Islet precursor cell (in vitro differentiated cells): Measurements from ENCODE around the gene PEX5L.
"Not testable (repeated sequence)": the region's sequence is repeated elsewhere in the genome, so short reads cannot be mapped to it uniquely, and the experiment has no call there.

Experiments used
- DNase-seq: peaks from one replicate; pipeline ENCODE4 v3.0.0-alpha.2; 2018

PEX5L gene

DNA sequence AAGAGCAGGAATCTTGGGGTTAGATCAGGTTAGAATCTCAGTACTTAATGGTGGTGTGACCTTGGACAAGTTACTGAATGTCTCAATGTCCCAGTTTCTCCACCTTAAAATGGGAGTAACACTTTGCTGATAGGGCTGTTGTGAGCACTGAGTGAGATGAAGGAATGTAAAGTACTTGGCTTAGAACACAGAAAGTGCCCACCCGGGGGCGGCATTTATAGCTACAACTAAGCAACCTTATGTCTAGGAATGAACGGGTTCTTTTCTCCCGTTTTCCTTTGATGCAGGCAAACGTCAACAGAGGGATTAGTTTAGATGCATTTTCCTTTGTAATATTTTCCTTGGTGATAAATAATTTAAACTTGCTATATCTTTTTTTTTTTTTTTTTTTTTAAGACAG is 207.3 kb downstream of the PEX5L start:
- no peak for DNase-seq

DNA sequence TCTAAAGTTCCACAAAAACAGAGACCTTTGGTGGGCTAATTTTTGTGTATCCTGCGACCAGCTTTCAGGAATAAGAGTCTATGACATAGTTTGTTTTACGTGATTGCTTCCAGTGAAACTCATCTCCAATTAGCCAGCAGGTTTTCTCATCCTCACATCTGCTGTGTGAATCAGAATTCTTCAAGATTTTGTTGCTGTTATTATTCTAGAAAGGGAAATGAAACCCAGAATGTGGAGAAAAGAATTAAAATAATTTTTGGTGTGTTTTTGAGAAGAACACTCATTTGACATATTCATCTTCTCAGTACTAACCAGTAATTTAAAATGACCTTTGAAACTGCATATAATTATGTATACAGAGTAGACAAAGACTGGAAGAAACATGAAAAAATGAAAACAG is 208.0 kb downstream of the PEX5L start:
- no peak for DNase-seq

DNA sequence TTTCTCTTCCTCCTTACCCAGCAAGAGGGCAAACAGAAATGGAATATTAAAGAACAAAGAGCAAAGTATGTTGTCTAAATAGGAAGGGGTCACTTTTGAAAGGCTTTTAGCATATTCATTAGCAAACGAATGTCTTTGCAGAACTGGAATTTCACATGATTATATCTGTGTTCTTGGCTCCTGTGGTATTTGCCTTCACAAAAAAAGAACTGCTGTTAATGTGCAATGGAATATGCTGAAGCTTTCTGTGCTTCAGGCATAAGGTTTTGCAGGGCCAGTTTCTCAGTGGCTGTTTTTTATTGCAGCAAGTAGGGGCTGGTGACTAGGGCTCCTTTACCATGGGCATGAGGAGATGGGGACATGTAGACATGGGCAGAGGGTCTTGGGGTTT is 210.5 kb downstream of the PEX5L start:
- DNase-seq = no peak

DNA sequence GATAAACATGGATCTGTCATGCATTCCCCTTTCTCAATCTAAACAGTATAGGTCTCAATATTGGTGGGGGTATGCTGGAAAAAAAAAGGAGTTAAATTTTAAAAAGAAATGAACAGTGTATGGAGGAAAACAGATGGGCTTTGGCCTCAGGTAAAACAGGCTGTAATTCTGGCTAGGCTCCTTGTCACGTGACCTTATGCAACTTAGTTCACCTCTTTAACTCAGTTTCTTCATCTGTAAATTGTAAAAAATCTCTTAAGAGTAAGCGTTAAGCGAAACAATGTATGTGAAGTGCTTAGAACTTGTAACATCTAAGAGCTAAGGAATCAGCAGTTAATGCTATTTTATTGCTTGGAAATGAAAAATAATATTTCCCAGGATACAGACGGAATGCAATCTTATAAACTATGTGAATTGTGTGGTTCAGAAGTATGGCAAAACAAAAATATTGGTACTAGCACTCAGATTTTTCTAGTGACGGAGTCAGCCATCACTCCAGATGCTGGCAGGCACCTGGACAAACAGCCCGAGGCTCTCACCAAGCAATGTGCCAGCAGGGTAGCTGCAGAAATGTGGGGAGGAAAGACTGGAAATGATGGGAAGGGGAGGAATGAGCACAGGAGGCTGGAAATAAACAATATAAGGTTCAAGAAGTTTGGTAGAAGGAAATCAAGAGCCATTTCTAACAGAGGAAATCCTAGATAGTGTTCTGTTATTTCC is 211.1 kb downstream of the PEX5L start:
- DNase-seq = no peak

DNA sequence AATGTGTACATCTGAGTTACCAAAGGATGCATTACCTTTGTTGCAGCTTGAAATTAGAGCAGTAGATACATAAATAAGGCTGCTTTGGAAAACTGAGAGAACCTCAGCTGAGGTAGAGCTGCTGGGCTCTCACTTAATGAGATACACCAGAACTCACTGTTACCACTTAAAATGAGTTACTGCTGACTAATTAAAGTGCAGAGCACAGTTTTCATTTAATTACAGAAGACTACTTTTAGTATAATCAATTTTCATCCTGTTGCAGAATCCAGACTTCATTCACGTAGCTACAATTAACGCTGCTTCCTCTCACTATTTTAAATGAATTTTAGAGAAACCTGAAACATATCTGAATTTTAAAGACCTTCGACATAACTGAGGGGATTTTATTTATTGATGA is 214.4 kb downstream of the PEX5L start:
- DNase-seq = no peak

DNA sequence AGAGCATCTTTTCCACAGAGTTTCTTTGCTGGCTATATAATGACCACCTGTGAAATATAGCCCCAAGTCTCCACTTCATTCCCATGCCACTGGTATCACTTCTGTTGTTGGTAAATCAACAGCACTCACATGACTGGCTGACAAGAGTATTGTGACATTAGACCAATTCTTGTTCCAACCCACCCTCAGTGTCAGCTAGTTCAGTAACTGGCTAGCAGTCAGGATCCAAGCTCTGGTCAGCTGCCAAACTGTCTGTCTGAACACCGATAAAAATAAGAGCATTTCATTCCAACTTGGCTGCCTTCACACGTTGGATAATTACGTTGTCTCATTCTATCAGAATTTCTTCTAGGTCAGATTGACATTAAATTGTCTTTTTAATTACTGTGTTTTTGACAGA is 217.4 kb downstream of the PEX5L start:
- no peak for DNase-seq

DNA sequence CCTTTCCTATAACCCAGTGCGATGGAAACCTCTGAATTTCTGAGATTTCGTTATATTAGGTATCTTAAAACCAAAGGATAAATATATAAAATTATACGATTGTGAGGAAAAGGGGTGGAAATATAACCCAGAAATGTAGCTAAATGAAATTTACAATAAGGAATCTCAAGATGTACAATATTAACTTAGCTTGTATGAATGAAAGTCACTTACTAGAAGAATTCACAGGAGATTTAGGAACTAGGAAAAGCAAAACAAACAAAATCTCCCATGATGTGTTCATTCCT is 224.7 kb downstream of the PEX5L start:
- DNase-seq = no peak

DNA sequence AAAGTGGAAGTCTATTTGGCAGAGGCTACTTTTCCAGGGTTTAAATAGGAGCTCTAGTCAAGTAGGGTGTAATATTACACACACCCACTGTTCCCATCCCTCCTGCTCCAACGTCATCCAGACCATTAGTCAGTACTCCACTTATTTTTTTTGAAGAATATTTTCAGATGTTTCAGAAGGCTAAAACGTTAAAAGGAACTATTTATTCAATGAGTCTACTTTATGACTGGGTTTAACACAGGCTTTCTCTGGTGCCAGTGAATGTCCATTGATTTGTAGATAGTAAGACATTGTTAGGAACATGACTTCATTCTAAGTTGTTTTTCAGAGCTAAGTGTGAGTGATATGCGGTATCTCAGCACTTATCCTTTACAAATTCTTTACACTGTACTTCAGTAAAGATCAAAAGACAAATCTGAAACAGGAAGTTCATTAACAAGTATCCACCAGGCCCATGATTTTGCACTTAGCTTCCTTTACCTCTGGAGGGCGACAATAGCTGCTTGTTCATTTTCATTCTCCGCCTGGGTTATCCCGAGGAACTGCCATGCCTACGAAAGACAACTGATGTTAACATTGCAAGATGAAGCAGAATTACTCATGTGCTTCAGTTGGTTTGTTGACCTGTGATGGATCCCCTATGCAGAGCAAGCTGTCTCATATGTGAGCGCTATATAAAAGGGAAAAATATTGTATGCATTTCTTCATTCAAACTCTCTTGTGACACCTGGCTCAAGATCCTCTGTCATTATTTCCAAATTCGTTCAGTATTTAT is 225.2 kb downstream of the PEX5L start:
- peak; percentile 80 for DNase-seq

DNA sequence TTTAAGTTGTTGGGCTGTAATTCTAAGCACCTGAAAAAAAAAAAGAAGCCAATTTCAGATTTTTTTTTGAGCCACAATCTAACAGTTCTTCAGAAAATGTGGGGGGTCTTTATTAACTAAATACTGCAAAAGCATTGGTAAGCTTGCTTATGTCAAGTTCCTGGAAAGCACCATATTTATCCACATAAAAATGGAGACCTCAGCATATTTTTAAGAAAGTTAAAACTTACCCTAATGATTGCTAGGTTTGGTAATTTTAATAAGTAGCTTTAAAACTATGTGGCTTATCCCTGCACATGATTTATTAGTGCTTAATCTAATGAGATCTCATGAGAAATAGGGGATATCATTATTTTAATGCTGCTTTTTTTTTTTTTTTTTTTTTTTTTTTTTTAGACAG is 227.1 kb downstream of the PEX5L start:
- no peak for DNase-seq

DNA sequence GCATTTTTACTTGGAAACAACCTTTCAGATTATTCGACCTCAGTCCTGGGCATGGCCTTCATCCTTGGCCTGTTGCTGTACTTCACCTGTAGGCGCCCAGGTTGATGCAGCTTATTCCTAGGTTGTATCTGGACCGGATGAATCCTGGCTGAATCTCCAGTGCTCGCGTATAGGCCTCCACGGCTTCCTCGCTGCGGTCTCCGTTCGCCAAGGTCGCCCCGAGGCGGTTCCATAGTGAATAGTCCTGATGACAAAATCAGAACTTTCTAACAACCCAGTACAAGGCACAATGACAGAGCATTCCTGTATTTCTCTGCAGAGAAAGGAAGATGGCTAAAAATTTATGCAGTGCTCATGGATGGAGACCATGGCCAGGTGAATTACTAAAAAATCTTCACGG is 229.1 kb downstream of the PEX5L start:
- DNase-seq = no peak

DNA sequence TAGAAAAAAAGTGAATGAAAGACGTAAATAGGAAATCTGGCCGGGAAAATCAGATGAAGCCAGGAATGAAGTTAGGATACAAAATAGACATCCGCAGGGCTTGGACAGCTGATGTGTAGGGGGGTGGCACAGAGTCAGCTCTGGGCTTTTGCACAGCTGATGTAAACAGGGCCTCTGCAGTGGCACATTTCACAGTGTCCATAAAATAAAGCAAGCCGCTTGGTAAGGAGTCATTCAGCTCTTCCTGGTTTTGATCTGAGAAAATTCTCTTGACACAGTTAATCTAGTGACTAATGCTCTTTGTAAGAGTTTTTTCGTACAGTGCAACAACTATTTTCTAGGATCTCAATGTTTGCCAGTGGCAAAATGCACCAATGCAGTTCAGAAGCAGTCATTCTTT is 230.6 kb downstream of the PEX5L start:
- DNase-seq = no peak

DNA sequence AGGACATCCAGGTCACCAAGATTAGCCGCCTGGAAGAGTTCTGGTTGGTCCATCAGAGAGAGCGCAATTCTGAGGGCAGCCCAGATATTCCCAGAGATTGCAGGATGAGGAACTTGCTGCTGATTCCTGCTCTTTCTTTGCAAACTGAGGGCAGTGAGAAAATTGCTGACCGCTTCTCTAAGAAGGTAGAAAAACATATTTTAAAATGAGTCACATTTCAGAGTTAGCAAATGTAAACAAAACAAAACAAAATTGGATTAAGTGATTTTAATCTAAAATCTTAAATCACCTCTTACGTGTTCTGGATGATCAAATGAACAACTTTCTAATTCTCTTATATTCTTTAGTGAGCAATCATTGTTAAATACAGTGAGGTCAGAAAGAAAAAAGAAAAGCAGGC is 234.9 kb downstream of the PEX5L start:
- no peak for DNase-seq

DNA sequence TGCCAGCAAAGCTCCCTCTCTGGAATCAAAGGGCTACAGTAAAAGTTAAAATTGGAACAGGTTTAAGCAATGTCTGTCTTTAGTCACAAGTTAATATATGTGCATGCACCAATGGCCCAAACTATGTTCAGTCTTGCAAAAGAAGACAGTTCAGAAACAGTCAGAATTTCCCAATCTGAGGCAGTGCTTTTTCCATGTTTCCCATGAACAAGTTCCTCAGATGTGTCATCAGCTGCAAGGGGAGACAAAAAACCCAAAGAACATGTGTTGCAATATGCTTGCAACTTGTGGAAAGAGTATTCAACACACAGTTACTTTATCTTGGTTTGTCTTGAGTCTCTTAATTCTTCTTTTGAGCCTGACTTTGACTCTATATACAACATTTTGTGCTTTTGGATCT is 235.5 kb downstream of the PEX5L start:
- DNase-seq = no peak

DNA sequence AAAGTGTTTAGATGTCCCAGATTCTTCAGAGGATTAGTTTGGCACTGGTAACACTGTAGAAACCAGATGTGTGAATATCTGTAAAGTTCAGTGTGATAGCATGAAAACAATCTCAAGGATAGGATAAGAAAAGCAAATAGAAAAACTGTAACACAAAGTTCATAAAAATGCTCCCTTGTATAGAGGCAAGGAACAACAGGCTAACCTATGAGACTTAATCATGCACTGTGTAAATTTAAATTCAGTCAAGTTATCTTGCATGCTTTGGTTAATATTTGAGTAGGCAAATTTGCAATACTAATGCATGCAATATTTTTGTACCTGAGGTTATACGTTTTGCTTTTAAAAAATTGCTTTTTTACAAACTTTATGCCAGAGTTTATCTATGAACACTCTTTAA is 239.5 kb downstream of the PEX5L start:
- DNase-seq = no peak

DNA sequence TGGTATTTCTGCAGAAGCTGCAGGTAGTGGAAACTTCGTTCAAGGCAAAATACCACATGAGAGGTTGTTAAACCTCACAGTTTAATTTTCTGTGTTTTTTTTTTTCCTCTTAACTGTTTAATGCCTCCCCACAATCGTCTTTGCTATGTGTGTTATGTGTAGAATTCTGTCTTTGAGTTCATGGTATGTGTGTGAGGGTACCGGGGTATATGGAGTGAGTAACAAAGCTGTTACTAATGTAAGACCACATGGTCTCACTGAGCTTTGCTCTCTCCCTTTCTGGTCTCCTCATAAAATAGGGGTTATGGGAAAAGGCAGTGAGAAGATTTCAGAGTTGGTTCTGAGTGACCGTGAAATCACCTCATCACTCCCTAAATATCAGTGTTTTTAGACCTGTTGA is 240.3 kb downstream of the PEX5L start:
- DNase-seq = no peak

DNA sequence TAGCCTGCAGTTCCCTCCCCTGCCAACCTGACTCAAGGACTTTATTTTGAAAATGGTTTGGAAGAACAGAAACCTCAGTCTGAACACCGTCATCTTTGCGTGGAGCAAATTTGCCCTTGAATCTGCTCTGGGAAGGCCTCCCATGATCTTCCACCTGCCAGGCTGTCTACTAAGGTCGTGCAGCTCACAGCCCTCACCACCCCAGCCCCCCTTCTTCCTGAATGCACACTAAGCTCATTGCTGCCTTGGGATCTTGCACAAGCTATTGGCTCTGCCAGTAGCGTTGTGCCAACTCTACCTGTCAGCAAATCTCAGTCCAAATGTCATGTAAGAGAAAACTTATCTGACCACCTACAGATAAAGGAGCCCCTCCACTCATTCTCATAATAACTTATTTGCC is 242.4 kb downstream of the PEX5L start:
- DNase-seq = no peak

DNA sequence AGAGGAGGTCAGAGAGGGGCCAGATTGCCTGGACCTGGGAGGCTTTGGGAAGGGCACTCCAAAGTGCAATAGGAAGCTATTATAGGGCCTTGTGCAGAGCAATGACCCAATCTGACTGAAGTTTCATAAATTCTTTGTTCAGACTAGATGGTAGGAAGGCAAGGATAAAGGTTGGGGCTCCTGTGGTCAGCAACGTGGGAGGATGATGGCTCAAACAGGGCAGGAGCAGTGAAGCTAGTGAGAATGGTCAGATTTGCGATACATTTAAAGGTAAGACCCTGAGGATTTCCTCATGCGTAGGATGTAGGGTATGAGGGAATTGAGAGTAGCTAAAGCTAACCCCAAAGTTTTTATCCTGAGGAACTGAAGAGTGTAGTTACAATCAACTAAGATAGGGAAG is 244.9 kb downstream of the PEX5L start:
- DNase-seq = no peak

DNA sequence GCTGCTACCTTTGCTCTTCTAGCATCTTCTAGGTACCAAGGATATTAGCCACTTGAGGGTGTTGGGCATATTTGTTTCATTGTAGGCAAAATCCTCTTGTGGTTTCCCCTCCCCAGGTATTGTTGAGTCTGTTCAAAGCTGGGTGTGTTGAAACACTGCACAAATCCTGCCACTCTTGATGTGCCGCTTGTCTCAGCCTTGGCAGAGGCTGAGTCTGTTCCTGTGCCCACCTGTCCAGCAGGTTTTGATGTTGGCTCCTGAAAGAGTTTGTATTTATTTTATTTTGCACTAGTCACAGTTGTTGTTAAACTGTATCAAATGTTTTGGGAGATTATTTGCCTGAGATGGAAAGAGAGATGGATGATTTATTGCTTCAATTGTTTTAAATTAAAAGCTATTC is 247.7 kb downstream of the PEX5L start:
- no peak for DNase-seq

DNA sequence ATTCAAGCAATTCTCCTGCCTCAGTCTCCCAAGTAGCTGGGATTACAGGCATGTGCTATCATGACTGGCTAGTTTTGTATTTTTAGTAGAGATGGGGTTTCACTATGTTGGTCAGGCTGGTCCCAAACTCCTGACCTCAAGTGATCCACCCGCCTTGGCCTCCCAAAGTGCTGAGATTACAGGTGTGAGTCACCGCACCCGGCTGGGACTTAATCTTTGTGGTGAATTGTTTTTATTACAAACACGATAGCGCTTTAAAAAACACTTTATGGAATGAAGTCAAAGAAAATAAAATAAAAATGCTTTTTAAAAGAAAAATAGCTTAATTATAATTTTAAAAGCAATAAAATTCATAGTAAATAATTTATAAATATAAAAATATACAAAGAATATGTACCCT is 253.9 kb downstream of the PEX5L start:
- not testable (repeated sequence) for DNase-seq

DNA sequence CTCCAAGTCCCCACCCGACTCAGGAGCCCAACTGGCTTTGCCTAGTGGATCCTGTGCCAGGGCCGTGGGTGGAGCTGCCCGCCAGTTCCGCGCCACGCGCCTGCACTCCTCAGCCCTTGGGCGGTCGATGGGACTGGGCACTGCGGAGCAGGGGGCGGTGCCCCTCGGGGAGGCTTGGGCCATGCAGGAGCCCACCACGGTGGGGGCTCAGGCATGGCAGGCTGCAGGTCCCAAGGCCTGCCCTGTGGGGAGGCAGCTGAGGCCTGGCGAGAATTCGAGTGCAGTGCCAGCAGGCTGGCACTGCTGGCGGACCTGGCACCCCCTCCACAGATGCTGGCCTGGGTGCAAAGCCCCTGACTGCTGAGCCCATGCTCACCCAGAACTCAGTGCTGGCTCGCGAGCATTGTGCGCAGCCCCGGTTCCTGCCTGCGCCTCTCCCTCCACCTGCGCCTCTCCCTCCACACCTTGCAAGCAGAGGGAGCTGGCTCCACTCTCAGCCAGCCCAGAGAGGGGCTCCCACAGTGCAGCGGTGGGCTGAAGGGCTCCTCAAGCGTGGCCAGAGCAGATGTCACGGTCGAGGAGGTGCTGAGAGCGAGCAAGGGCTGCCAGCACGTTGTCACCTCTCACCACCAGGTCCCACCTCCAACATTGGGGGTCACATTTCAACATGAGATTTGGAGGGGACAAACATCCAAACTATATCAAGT is 261.2 kb downstream of the PEX5L start:
- no peak for DNase-seq

DNA sequence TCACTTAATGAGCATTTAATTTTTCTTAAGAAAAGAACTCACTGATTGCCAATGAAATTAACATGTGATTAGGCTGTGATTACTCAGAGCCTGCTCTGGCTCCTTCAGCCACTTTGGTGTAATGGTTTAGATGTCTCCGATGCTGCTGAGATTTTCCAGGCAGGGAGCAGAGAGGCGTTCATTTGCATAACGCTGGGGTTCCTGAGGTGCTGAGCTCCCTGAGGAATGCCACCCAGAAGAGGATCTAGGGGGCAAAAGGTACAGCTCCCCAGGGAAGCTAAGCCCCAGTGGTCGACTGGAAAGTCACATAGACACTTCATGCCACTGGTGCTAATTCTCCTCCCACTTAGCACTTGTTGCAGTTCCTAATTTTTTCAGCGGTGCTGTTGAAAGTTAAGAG is 264.4 kb downstream of the PEX5L start:
- no peak for DNase-seq

DNA sequence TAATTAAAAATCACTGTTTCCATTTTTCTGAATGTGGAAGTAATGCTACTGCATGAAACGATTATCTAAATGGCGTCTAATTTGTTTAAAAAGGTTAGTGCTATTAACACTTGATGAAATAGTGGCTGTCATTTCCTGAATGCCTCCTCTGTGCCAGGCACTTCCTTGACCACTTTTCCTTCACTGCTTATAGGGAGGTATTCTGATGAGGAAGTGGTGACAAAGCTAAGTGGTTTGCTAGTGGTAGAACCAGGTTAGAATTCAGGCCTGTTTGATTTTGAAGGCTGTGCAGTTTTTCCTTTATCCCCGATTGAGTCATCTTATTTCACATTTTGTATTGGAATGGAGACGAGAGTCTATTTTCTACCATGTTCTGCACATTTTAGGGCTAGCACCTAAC is 264.9 kb downstream of the PEX5L start:
- DNase-seq = no peak

DNA sequence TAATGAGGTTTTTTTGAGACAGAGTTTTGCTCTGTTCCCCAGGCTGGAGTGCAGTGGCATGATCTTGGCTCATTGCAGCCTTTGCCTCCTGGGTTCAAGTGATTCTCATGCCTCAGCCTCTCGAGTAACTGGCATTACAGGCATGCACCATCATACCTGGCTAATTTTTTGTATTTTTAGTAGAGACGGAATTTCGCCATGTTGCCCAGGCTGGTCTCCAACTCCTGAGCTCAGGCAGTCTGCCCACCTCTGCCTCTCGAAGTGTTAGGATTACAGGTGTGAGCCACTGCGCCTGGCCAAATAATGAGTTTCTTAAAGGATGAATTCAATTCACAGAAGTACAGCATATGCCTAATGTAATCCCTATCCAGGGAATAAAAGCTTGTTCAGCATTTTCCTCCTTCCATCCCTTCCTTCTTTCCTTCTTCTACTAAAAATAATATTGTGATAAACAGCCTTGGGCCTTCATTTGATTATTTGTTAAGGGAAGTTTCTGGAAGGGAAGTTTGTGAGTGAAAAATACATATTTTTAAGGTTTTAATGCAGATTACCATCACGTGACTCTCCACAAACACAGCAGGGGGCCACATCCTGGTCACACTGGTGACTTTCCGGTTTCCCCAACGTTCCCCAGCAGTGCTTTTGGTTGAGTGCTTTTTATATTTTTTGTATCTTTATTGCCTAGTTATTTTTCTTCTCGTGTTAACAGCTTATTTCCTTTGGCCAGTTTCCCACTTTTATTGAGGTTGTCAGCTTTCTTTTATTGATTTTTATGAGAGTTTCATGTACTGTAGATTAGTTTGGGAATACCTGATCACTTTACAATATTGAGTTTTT is 267.1 kb downstream of the PEX5L start:
- DNase-seq = no peak

DNA sequence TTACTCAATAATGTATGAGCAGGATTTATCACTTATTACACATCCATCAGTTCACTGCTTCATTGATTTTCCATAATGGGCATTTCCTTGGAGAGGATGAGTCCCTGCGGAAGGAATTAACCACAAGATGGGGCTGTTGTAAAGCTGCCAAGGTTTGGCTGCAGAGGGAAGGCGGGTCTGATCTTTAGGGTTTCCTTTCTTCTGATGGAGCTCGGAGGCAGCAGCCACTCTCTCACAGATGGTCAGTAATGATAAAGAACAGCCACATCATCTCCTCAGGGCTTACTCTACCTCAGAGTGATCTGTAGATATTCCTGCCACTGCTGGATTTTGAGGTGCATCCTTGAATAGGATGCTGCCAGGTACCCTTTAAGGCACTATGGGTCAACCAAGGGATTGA is 268.7 kb downstream of the PEX5L start:
- peak; percentile 74 for DNase-seq
